ENCODE results near the gene CDK12. TPM values are rescaled to one million over a fixed set of nuclear protein-coding genes. Genes with fewer than 3 reads are reported as not detected.

CDK12 gene
- total and polyA plus RNA-seq, 9 of the 15 experiments (the other 6 are each of a cell fraction or from before 2014, with no cell fraction given) = 3.4 to 65.6 (median 36.8) TPM

- TF ChIP-seq SMARCC2 (IDR thresholded peaks at IDR 0.05; ENCODE audit: low read depth) = peak; percentile 62; the same call in 1 of the 2 replicates
- peak; percentile 33; the same call in 1 of the 2 replicates for TF ChIP-seq EP300 (IDR thresholded peaks at IDR 0.05; ENCODE audit: low read length)
- TF ChIP-seq BDP1 (IDR thresholded peaks at IDR 0.05; ENCODE audit: insufficient read depth, insufficient read length) = no peak
- TF ChIP-seq TAL1 (IDR thresholded peaks at IDR 0.05) = peak; percentile 72
- TF ChIP-seq TAF15 (IDR thresholded peaks at IDR 0.05; ENCODE audit: low read depth, low read length) = no peak
- 0 out of 2 replicates have a peak, but pooled peaks have one; percentile 24 for TF ChIP-seq NFATC3 (IDR thresholded peaks at IDR 0.05)
- peak; percentile 94 for TF ChIP-seq SOX6 (IDR thresholded peaks at IDR 0.05)
- peak; percentile 83 for TF ChIP-seq ARID1B (IDR thresholded peaks at IDR 0.05)
- no peak for TF ChIP-seq HMBOX1 (IDR thresholded peaks at IDR 0.05)
- no peak for TF ChIP-seq NR2C1 (IDR thresholded peaks at IDR 0.05)
- no peak for TF ChIP-seq NR2C1 (tag; IDR thresholded peaks at IDR 0.05)
- TF ChIP-seq TEAD4 (IDR thresholded peaks at IDR 0.05; ENCODE audit: low read length) = peak; percentile 58; the same call in 1 of the 2 replicates
- TF ChIP-seq TEAD4 (CRISPR knock-in tag; IDR thresholded peaks at IDR 0.05; ENCODE audit: borderline replicate concordance) = no peak
- TF ChIP-seq NCOR1 (IDR thresholded peaks at IDR 0.05) = peak; percentile 39; the same call in 1 of the 2 replicates
- peak; percentile 34 for TF ChIP-seq CCNT2 (IDR thresholded peaks at IDR 0.05; ENCODE audit: borderline replicate concordance, extremely low read depth, insufficient read length, low read depth, low read length)
Observed at GRCh38 chr17:39529455-39529854, 68.2 kb downstream of the CDK12 start (continued).

Measured in K562 (cell line).